Inferior parietal cortex (tissue), 1 donor: Measurements from ENCODE around the gene PPFIA2.

Source experiments
- DNase-seq: peaks from one replicate; pipeline ENCODE4 v3.0.0-alpha.2; 2016; ENCODE audit errors: extremely low spot score

PPFIA2 gene

GRCh38 chr12:81546811-81547210 is 212.3 kb downstream of the PPFIA2 start:
- no peak for DNase-seq

- no peak for DNase-seq
Measured at GRCh38 chr12:81543621-81544139, 215.5 kb downstream of the PPFIA2 start.

GRCh38 chr12:81542065-81543010 is 216.8 kb downstream of the PPFIA2 start:
- no peak for DNase-seq

DNA sequence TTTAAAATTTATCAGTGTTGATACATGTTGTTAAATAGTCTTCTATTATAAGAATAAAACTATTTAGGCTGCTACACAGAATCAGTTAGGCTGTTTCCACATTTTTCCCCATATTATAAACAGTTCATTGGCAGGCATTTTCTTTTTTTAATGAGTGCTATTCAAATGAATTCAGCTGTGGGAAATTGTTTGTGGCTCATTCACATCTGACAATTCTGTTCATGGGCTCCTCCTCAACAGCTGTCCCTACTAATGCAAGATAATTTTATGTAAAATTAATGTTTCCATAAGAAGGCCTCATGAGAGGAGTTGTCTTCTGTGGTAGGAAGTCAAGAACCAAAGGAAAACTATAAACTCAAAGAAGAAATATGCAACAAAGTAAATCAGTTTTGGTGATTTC is 218.0 kb downstream of the PPFIA2 start:
- no peak for DNase-seq

DNA sequence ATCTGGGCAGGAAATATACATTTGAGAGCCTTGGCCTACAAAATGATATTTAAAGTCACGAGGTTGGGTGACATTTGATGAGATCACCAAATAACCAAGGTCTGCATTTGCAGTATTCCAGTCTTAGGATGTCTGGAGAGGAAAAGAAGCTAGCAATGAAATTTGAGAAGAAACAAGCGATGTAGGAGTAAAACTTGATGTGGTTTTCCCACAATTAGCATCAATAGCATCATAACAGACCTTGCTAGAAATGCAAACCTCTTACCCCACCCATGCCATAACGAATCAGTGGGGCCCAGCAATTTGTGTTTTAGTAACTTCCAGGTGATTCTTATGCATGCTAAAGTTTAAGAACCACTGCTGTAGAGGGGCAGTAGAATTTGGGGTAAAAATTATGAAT is 219.9 kb downstream of the PPFIA2 start:
- DNase-seq = no peak

GRCh38 chr12:81533054-81533453 is 226.1 kb downstream of the PPFIA2 start:
- DNase-seq = no peak

DNA sequence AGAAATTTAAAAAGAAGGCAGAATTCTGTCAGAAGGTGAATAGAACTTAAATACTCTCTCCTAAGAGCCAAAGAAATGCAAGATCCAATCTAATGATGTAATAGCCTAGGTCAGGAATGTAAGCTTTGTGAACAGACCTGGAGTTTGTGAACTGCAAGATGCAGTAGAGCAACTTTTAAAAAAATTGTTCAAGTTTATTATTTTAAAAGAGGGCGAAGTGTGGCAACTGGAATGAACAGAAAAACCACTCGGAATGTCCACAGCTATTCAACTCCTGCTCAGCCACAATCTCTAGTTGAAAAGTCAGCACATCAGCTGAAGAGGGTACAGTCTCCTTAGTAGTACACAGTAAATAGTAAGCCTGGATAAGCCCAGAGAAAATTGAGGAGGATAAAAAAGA is 228.8 kb downstream of the PPFIA2 start:
- DNase-seq = no peak

GRCh38 chr12:81520064-81520945 is 238.8 kb downstream of the PPFIA2 start:
- DNase-seq = no peak

DNA sequence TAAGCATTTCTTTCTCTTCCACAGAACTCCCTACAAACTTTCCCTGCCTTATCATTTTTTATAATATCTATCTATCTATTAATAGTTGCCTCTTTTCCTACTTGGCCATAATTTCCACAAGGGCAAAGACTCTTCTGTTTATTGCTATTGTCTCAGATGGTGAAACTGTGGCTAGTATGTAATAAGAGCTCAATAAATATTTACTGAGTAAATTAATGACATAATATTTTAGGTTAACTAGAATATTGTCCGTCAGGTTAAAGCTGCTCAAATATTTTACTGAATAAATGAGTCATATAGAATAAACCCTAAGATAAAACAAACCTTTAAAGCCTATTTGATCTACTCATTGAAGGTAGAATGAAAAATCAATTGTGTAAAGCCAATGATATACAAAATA is 240.5 kb downstream of the PPFIA2 start:
- no peak for DNase-seq

DNA sequence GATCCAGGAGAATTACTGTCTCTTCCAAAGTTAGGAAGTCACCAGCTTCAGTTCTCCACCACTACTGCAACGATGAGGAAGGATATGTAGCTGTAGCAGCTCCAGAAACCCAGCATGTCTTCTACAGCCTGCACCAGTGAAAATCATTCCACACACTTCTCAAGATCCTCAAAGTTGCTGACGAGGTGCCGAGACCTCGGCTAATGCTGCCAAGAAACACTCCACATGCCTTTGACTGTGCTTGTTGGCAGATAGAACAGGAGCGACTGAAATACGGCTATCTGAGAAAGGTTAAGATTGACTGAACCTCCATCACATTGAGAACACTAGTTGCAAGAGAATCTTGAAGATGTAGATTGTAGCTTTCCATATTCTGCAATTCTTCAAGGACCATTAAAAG is 241.9 kb downstream of the PPFIA2 start:
- no peak for DNase-seq

- DNase-seq = no peak
Measured at GRCh38 chr12:81502912-81503695, 256.0 kb downstream of the PPFIA2 start.

GRCh38 chr12:81500788-81501187 is 258.4 kb downstream of the PPFIA2 start:
- no peak for DNase-seq

- DNase-seq = no peak
Measured at GRCh38 chr12:81499809-81500208, 259.3 kb downstream of the PPFIA2 start.

- no peak for DNase-seq
Measured at GRCh38 chr12:81492131-81492720, 266.9 kb downstream of the PPFIA2 start.

DNA sequence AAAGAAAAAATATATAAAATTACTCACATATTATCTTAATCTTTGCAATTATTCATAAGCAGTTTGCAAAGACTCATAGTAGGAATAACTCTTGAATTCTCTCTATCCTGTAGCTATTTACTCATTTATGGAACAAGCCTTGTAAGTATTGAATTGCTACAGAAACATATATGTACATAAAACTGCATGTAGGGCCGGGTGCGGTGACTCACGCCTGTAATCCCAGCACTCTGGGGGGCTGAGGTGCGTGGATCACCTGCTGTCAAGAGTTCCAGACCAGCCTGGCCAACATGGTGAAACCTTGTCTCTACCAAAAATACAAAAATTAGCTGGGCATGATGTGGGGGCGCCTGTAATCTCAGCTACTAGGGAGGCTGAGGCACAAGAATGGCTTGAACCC is 286.2 kb downstream of the PPFIA2 start:
- no peak for DNase-seq

DNA sequence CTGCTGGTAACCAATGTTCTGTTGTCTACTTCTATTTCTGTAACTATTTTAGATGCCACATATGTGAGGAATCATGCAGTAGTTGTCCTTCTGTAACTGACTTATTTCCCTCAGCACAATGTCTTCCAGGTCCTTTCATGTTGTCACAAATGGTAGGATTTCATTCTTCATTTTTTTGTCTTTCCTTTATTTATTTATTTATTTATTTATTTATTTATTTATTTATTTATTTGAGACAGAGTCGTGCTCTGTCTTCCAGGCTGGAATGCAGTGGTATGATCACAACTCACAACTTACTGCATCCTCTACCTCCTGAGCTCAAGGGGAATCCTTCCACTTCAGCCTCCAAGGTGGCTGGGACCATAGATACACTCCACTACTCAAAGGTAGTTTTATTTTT is 288.2 kb downstream of the PPFIA2 start:
- DNase-seq = no peak

DNA sequence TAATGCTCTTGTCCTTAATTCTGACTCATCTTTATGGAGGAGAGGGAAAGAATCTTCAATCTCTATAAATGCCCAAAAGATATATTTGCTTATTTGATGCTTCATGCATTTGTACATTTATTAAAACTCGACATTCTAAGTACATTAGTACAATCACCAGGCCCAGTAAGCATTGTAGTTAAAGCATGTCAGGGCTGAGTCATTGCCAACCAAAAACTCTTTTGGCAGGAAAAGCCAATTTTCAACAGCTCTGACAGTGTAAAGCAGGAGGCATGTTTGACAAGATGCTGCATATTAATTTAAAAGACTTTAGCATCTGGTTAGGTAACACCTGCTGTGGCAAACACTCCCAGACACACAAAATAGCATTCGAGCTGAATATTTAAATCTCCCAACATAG is 290.9 kb downstream of the PPFIA2 start:
- peak; percentile 57 for DNase-seq

- no peak for DNase-seq
Measured at GRCh38 chr12:81465876-81466275, 293.3 kb downstream of the PPFIA2 start.

DNA sequence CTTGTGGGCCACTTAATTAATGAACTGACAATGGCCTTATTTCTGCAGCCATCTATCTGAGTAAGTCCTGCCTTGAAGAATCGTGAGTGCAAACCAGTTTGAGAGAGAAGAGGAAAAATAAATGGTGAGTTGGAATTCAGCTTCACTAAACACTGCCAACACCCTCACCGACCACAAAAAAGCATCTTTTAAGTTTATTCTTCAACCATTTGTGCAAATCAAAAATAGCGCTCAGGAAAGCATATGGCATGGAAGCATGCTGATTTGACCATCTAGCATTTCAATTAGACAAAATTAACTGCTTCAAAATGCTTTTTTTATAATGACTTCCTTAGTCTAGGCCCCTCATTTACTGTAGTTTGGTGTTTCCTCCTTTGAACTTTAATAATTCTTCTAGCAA is 294.0 kb downstream of the PPFIA2 start:
- no peak for DNase-seq

GRCh38 chr12:81461163-81461562 is 298.0 kb downstream of the PPFIA2 start:
- no peak for DNase-seq
